HepG2 (cell line): ENCODE results near the gene C1QTNF9. TPM values are rescaled to one million over a fixed set of nuclear protein-coding genes. Genes with fewer than 3 reads are reported as not detected.
A peak's percentile ranks its signal among the peaks of the same experiment; 100 is the strongest.

Experiments
- ATAC-seq: fragments of 200-7000 bp; cut with Tn5 transposase; 3 replicates; pipeline ENCODE4 v1.9.1; 2020; ENCODE audit warnings: mild to moderate bottlenecking, moderate library complexity
- BruUV-seq: library from RNA; stranded (reverse); fragments of 400-500 nt; replicated peaks from 2 replicates; lab custom pipeline; 2021; lab: Mats Ljungman, UMichigan
- CTCF ChIA-PET: fragments of 300-600 bp; formaldehyde crosslinking; extraction: SDS; loops from one replicate; lab custom pipeline; 2021; ENCODE audit warnings: low total read pairs, inconsistent platforms, low intra/inter-chr PET ratio; lab: Yijun Ruan, JAX
- POLR2A ChIA-PET: fragments of 350-600 bp; sonication (Branson Sonifier 250); formaldehyde crosslinking; loops from one replicate; lab custom pipeline; 2020; ENCODE audit warnings: antibody characterized with exemption, inconsistent platforms; lab: Yijun Ruan, JAX
- DNase-seq: peaks from one replicate; pipeline ENCODE4 v3.0.0-alpha.2; 2015; ENCODE audit warnings: low spot score
- FAIRE-seq: peaks from 3 replicates; lab custom pipeline; 2011; peaks lifted over from hg19 to GRCh38; lab: Jason Lieb, UNC
- H2AFZ ChIP-seq: one replicate; pipeline ENCODE4 v1.6.1; 2011; ENCODE audit warnings: low read length, inconsistent platforms
- H3K27ac ChIP-seq: fragments of 300-600 bp; 3 replicates; pipeline ENCODE4 v1.8.0; 2011; ENCODE audit warnings: mixed run types, mild to moderate bottlenecking, mixed read lengths, low read length, inconsistent platforms; ENCODE audit not compliant: insufficient read depth; ENCODE audit errors: extremely low read length
- H3K27me3 ChIP-seq, 2 experiments: fragments of 200-600 bp in 1 of 2; 2 replicates in 1 of 2; 3 replicates in 1 of 2; pipeline versions ENCODE4 v1.6.0 to v1.8.0; 2011; ENCODE audit warnings: low read length in 2 of 2, mild to moderate bottlenecking in 2 of 2, moderate library complexity in 2 of 2, inconsistent platforms in 1 of 2; ENCODE audit not compliant: insufficient read depth in 2 of 2, control insufficient read depth in 1 of 2
- H3K36me3 ChIP-seq, 2 experiments: fragments of 200-600 bp in 1 of 2; replicated peaks in 1 of 2; 2 replicates in 1 of 2; 3 replicates in 1 of 2; pipeline versions ENCODE4 v1.5.1 to v1.8.0; 2011; ENCODE audit warnings: low read length in 2 of 2, inconsistent platforms in 1 of 2; ENCODE audit not compliant: insufficient read depth in 2 of 2, control insufficient read depth in 1 of 2
- H3K4me1 ChIP-seq: 2 replicates; pipeline ENCODE4 v1.5.1; 2012; ENCODE audit warnings: low read length, inconsistent platforms; ENCODE audit not compliant: insufficient read depth
- H3K4me2 ChIP-seq: 2 replicates; pipeline ENCODE4 v1.6.0; 2011; ENCODE audit warnings: low read depth, low read length, inconsistent platforms
- H3K4me3 ChIP-seq, 3 experiments: fragments of 200-600 bp in 1 of 3; sonication (generic), shearing (Covaris generic) in 1 of 3; replicated peaks in 1 of 3; 2 replicates each; pipeline ENCODE4 v1.5.1; 2011 to 2016; ENCODE audit warnings: low read length in 3 of 3, inconsistent platforms in 2 of 3, low read depth in 2 of 3, mild to moderate bottlenecking in 2 of 3, control low read depth in 1 of 3, mixed read lengths in 1 of 3; ENCODE audit not compliant: insufficient read depth in 1 of 3
- H3K79me2 ChIP-seq: one replicate; pipeline ENCODE4 v1.6.1; 2011; ENCODE audit warnings: low read length, inconsistent platforms; ENCODE audit not compliant: insufficient read depth
- H3K9ac ChIP-seq: 2 replicates; pipeline ENCODE4 v1.6.0; 2011; ENCODE audit warnings: mild to moderate bottlenecking, low read depth, low read length, inconsistent platforms; ENCODE audit not compliant: insufficient read depth
- H3K9me3 ChIP-seq: 2 replicates; pipeline ENCODE4 v1.5.1; 2012; ENCODE audit warnings: mild to moderate bottlenecking, low read length
- H4K20me1 ChIP-seq: 2 replicates; pipeline ENCODE4 v1.6.0; 2011; ENCODE audit warnings: inconsistent platforms, mild to moderate bottlenecking, low read length, moderate library complexity; ENCODE audit not compliant: insufficient read depth
- AGO2 ChIP-seq: fragments of 200-400 bp; formaldehyde crosslinking; optimal IDR thresholded peaks from 2 replicates; pipeline ENCODE3; 2017; ENCODE audit warnings: mild to moderate bottlenecking, low read depth, low read length, moderate library complexity
- CREM ChIP-seq, 2 experiments: sonication (generic) in 1 of 2; formaldehyde crosslinking in 1 of 2; IDR thresholded peaks; 2 replicates each; pipeline versions ENCODE4 v1.4.0 to v1.6.1; 2016 to 2020; ENCODE audit warnings: antibody characterized with exemption in 1 of 2, mild to moderate bottlenecking in 1 of 2, missing genetic modification reagents in 1 of 2
- HNF4G ChIP-seq, 2 experiments: sonication (generic) in 1 of 2; formaldehyde crosslinking in 1 of 2; IDR thresholded peaks; 2 replicates each; pipeline versions ENCODE4 v1.4.0 to v1.6.1; 2011 to 2020; ENCODE audit warnings: borderline replicate concordance in 2 of 2, low read depth in 2 of 2, mild to moderate bottlenecking in 2 of 2, low read length in 1 of 2, missing genetic modification reagents in 1 of 2, moderate library complexity in 1 of 2
- ZFP82 ChIP-seq: sonication (generic); formaldehyde crosslinking; IDR thresholded peaks from 2 replicates; pipeline ENCODE4 v1.5.1; 2020; ENCODE audit warnings: mild to moderate bottlenecking, missing genetic modification reagents, borderline replicate concordance
- ZSCAN30 ChIP-seq: sonication (generic); formaldehyde crosslinking; IDR thresholded peaks from 2 replicates; pipeline ENCODE4 v1.5.0; 2020; ENCODE audit warnings: mild to moderate bottlenecking, missing genetic modification reagents
- WGBS: methylation state at CpG from one replicate; pipeline ENCODE4 v1.1.6; 2017; ENCODE audit warnings: low lambda C conversion rate; 5-methylcytosine and 5-hydroxymethylcytosine counted together
- in situ Hi-C: cut with HindIII; loops from 2 replicates; pipeline ENCODE4 v1.10.0; 2017; ENCODE audit warnings: low pct_unique_long_range_greater_than_20kb; ENCODE audit not compliant: extremely low pct_ligation_motif_present
- intact Hi-C: fragments of 100-400 bp; cut with micrococcal nuclease; formaldehyde crosslinking; loops from one replicate; pipeline ENCODE4 v1.10.0; 2022; ENCODE audit not compliant: unreplicated experiment
- polyA plus RNA-seq, 8 experiments: library from polyadenylated mRNA; depleted of rRNA in 3 of 8; stranded (reverse) in 7 of 8; unstranded in 1 of 8; fragments of >200 nt; fragmentation: Illumina TruSeq in 4 of 8; extraction: Trizol in 4 of 8; gene quantifications; 2 replicates each; pipeline versions ENCODE4 v1.2.1 to v1.2.3, GENCODE V29; 2011 to 2016; ENCODE audit warnings: low read depth in 4 of 8, missing spikeins in 1 of 8, mixed read lengths in 1 of 8; ENCODE audit not compliant: insufficient read depth in 1 of 8
- total RNA-seq, 5 experiments: library from RNA; depleted of rRNA; stranded (reverse); fragments of >200 nt; fragmentation: Illumina TruSeq; extraction: Trizol; gene quantifications; 2 replicates each; pipeline ENCODE4 v1.2.3, GENCODE V29; 2016; ENCODE audit warnings: low read depth in 1 of 5
- TF ChIP-seq, protein P1 (sequence below): sonication (generic); formaldehyde crosslinking; IDR thresholded peaks from 2 replicates; pipeline ENCODE4 v1.4.0; 2020; ENCODE audit warnings: missing genetic modification reagents
- TF ChIP-seq, protein P2 (sequence below): sonication (generic); formaldehyde crosslinking; IDR thresholded peaks from 2 replicates; pipeline ENCODE4 v1.5.1; 2020; ENCODE audit warnings: mild to moderate bottlenecking, missing genetic modification reagents, moderate library complexity

The C1QTNF9 gene
- total and polyA plus RNA-seq, 2 of the 13 experiments (the other 11 are each of a cell fraction or from before 2014, with no cell fraction given) = not detected

DNA sequence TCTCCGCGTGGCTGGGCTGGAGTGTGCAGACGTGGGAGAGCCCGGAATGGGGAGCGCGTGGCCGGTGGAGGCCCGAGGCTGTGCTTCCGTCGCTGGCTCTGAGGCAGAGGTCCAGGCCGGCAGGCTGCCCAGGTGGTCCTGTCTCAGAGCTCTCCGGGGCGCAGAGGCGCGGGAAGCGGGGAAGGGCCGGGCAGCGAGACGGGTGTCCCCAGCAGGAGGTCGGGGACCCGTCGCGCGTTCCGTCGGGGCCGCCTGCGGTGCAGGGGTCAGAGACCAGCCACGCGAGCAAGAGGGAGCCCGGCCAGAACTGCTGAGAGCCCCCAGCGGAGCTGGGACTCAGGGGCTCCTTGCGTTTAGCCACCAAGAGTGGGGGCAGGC, 1.3 kb upstream of the C1QTNF9 start:
- FAIRE-seq (no peak), ATAC-seq (peak; percentile 45)
- no peaks in the 10 kb centered on the region for H3K27me3 ChIP-seq
- no peak overlapping the region for H3K27ac ChIP-seq
- H3K9me3 ChIP-seq = no peaks in the 10 kb centered on the region
- intact Hi-C loops = no loop called here
- ChIA-PET POLR2A (no interaction called here), CTCF (no interaction called here)
- in situ Hi-C loops = no loop called here
- H3K4me3 ChIP-seq = no peak overlapping the region
- 86% methylated on average over 33 of the region's 33 CpGs for WGBS
- TF ChIP-seq ZSCAN30 (no peak), AGO2 (peak; percentile 73), HNF4G (IDR thresholded peaks at IDR 0.05; ENCODE audit: borderline replicate concordance, low read depth, low read length) (no peak), HNF4G (CRISPR knock-in tag; IDR thresholded peaks at IDR 0.05; ENCODE audit: borderline replicate concordance, low read depth) (no peak), CREM (IDR thresholded peaks at IDR 0.05) (no peak), CREM (CRISPR knock-in tag; IDR thresholded peaks at IDR 0.05) (no peak), ZFP82 (CRISPR knock-in tag) (no peak)
- TF ChIP-seq, protein P1, sequence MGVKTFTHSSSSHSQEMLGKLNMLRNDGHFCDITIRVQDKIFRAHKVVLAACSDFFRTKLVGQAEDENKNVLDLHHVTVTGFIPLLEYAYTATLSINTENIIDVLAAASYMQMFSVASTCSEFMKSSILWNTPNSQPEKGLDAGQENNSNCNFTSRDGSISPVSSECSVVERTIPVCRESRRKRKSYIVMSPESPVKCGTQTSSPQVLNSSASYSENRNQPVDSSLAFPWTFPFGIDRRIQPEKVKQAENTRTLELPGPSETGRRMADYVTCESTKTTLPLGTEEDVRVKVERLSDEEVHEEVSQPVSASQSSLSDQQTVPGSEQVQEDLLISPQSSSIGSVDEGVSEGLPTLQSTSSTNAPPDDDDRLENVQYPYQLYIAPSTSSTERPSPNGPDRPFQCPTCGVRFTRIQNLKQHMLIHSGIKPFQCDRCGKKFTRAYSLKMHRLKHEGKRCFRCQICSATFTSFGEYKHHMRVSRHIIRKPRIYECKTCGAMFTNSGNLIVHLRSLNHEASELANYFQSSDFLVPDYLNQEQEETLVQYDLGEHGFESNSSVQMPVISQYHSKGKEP (CRISPR knock-in tag) = no peak
- TF ChIP-seq, protein P2, sequence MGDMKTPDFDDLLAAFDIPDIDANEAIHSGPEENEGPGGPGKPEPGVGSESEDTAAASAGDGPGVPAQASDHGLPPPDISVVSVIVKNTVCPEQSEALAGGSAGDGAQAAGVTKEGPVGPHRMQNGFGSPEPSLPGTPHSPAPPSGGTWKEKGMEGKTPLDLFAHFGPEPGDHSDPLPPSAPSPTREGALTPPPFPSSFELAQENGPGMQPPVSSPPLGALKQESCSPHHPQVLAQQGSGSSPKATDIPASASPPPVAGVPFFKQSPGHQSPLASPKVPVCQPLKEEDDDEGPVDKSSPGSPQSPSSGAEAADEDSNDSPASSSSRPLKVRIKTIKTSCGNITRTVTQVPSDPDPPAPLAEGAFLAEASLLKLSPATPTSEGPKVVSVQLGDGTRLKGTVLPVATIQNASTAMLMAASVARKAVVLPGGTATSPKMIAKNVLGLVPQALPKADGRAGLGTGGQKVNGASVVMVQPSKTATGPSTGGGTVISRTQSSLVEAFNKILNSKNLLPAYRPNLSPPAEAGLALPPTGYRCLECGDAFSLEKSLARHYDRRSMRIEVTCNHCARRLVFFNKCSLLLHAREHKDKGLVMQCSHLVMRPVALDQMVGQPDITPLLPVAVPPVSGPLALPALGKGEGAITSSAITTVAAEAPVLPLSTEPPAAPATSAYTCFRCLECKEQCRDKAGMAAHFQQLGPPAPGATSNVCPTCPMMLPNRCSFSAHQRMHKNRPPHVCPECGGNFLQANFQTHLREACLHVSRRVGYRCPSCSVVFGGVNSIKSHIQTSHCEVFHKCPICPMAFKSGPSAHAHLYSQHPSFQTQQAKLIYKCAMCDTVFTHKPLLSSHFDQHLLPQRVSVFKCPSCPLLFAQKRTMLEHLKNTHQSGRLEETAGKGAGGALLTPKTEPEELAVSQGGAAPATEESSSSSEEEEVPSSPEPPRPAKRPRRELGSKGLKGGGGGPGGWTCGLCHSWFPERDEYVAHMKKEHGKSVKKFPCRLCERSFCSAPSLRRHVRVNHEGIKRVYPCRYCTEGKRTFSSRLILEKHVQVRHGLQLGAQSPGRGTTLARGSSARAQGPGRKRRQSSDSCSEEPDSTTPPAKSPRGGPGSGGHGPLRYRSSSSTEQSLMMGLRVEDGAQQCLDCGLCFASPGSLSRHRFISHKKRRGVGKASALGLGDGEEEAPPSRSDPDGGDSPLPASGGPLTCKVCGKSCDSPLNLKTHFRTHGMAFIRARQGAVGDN = no peak
- TF ChIP-seq, all 625 proteins: peak for 1
- Histone ChIP-seq H3K4me1 (peaks cover 8% of the 10 kb centered on the region), H3K9ac (no peak overlapping the region), H3K79me2 (no peaks in the 10 kb centered on the region), H2AFZ (no peak overlapping the region), H4K20me1 (no peaks in the 10 kb centered on the region), H3K36me3 (peaks cover 2 to 17% of the 10 kb centered on the region in 2 experiments; a peak in 4 of 5 replicates), H3K4me2 (no peak overlapping the region)
- BruUV-seq = no TSS peak
- no peak for DNase-seq
